Tibial artery (tissue), 4 donors: ENCODE data around the gene AP2M1.

ENCODE experiments used
- DNase-seq, 2 donors: peaks; one replicate each; pipeline ENCODE4 v3.0.0-alpha.2; 2019
- H3K27ac ChIP-seq, 2 donors: fragments of 200-600 bp; sonication (generic) in 1 of 2; 1 replicate in 1 of 2; 2 replicates in 1 of 2; pipeline ENCODE4 v1.5.1; 2018 to 2019; ENCODE audit warnings: mild to moderate bottlenecking in 1 of 2
- H3K27me3 ChIP-seq, 2 donors: fragments of 200-600 bp; sonication (generic) in 1 of 2; one replicate each; pipeline versions ENCODE4 v1.5.1 to v1.6.0; 2016 to 2019
- H3K36me3 ChIP-seq, 3 donors: fragments of 200-600 bp; sonication (generic) in 2 of 3; one replicate each; pipeline ENCODE4 v1.5.1; 2016 to 2019; ENCODE audit warnings: mild to moderate bottlenecking in 2 of 3
- H3K4me1 ChIP-seq, 4 donors: fragments of 200-600 bp; sonication (generic) in 2 of 4; 1 replicate in 3 of 4; 2 replicates in 1 of 4; pipeline ENCODE4 v1.5.1; 2016 to 2019
- H3K4me3 ChIP-seq, 2 donors: fragments of 200-600 bp; sonication (generic) in 1 of 2; 1 replicate in 1 of 2; 2 replicates in 1 of 2; pipeline ENCODE4 v1.5.1; 2018 to 2019; ENCODE audit warnings: mild to moderate bottlenecking in 2 of 2
- H3K9me3 ChIP-seq, 3 donors: fragments of 200-600 bp; sonication (generic) in 1 of 3; one replicate each; pipeline ENCODE4 v1.5.1; 2016 to 2019
- CTCF ChIP-seq, 2 experiments: fragments of 200-600 bp in 1 of 2; fragments of 450-650 bp in 1 of 2; IDR thresholded peaks; one replicate each; pipeline ENCODE4 v1.5.1; 2017 to 2019; ENCODE audit warnings: antibody characterized with exemption in 2 of 2, mild to moderate bottlenecking in 1 of 2, moderate library complexity in 1 of 2
- intact Hi-C: fragments of 100-400 bp; cut with DNase I; formaldehyde crosslinking; loops from one replicate; pipeline ENCODE4 v1.15.0; 2023; ENCODE audit warnings: low total_unique reads

The AP2M1 gene

GRCh38 chr3:184193991-184194539 is 19.4 kb downstream of the AP2M1 start:
- TF ChIP-seq CTCF (IDR thresholded peaks at IDR 0.05) = no peak
- Histone ChIP-seq H3K27me3 (no peaks in the 10 kb centered on the region), H3K36me3 (peaks cover 58 to 80% (median 71%) of the 10 kb centered on the region in 3 donors), H3K27ac (no peak overlapping the region), H3K4me1 (peaks cover 0 to 4% (median 0%) of the 10 kb centered on the region in 4 donors), H3K4me3 (no peak overlapping the region), H3K9me3 (no peaks in the 10 kb centered on the region)
- no peak for DNase-seq
- intact Hi-C loops = no loop called here

GRCh38 chr3:184196536-184196935 is 21.9 kb downstream of the AP2M1 start:
- H3K36me3 ChIP-seq = peaks cover 33 to 56% (median 46%) of the 10 kb centered on the region in 3 donors
- no peaks in the 10 kb centered on the region for H3K4me1 ChIP-seq
- no peaks in the 10 kb centered on the region for H3K27me3 ChIP-seq
- TF ChIP-seq CTCF (IDR thresholded peaks at IDR 0.05) = no peak
- no peaks in the 10 kb centered on the region for H3K9me3 ChIP-seq
- intact Hi-C loops = no loop called here
- peak in 1 of 2 donors; percentile 40 for DNase-seq
- H3K27ac ChIP-seq = no peak overlapping the region
- H3K4me3 ChIP-seq = no peak overlapping the region

GRCh38 chr3:184198509-184198908 is 23.9 kb downstream of the AP2M1 start:
- TF ChIP-seq CTCF (IDR thresholded peaks at IDR 0.05) = no peak

GRCh38 chr3:184200825-184201224 is 26.2 kb downstream of the AP2M1 start:
- intact Hi-C loops = no loop called here
- no peak for TF ChIP-seq CTCF (IDR thresholded peaks at IDR 0.05)
- no peak for DNase-seq
- Histone ChIP-seq H3K4me1 (no peaks in the 10 kb centered on the region), H3K9me3 (no peaks in the 10 kb centered on the region), H3K27me3 (no peaks in the 10 kb centered on the region), H3K27ac (no peak overlapping the region), H3K4me3 (no peak overlapping the region), H3K36me3 (peaks cover 0 to 13% (median 3%) of the 10 kb centered on the region in 3 donors)

More at GRCh38 chr3:184198509-184198908, 23.9 kb downstream of the AP2M1 start:
- no peak overlapping the region for H3K4me3 ChIP-seq
- peaks cover 14 to 36% (median 26%) of the 10 kb centered on the region in 3 donors for H3K36me3 ChIP-seq
- no peak for DNase-seq
- H3K27ac ChIP-seq = no peak overlapping the region
- intact Hi-C loops = no loop called here
- H3K9me3 ChIP-seq = no peaks in the 10 kb centered on the region
- H3K27me3 ChIP-seq = no peaks in the 10 kb centered on the region
- H3K4me1 ChIP-seq = no peaks in the 10 kb centered on the region

GRCh38 chr3:184203526-184203925 is 28.9 kb downstream of the AP2M1 start:
- Histone ChIP-seq H3K4me1 (no peaks in the 10 kb centered on the region), H3K4me3 (no peak overlapping the region), H3K36me3 (no peaks in the 10 kb centered on the region), H3K9me3 (no peaks in the 10 kb centered on the region), H3K27ac (no peak overlapping the region), H3K27me3 (peaks cover 0 to 7% of the 10 kb centered on the region in 2 donors)
- no peak for TF ChIP-seq CTCF (IDR thresholded peaks at IDR 0.05)
- intact Hi-C loops = no loop called here
- DNase-seq = no peak
